Measurements from ENCODE around the gene ABLIM2.
A peak's percentile ranks its signal among the peaks of the same experiment; 100 is the strongest.

ABLIM2 gene

DNA sequence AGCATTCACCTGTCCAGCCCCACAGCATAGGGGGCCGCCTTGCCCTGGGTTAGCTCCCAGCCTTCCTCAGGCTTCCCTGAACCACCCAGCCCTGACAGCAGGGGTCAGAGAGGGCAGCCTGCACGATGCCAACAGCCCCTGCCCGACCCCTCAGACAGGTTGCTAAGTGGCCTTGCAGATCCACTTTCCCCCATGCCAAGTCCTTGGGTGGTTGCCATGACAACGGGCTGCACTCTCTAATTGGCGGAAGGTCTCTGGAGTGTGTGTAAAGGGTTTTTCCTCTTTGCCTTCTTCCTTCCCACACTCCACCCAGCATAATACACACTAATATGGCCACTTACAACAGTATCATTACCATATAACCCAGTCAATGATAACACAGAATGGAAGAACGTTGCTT is 119.3 kb downstream of the ABLIM2 start:
- DNase-seq, result no peak

DNA sequence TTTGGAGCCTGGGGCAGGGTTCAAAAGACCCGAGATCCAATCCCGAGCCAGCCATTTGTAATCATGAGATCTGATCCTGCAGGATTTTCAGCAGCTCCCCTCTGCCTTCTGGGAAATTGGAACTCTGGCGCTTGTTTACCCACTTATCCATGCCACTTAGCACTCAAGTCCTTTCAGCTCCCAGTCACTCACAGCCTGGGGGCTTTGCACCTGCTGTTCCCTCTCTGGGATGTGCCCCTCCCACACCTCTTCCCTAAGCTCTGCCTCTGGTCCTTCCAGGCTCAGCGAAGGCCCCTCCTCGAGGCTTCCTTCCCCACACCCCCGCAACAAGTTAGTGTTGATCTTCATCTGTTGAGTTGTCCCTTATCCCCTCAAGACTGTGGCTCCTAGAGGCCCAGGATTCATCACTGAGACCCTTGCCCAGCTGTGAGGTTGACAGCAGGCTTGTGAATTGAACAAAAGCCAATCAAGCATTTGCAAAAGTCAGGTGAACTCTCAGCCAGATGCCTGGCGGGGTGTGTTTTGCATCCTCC is 119.8 kb downstream of the ABLIM2 start:
- DNase-seq, result no peak

DNA sequence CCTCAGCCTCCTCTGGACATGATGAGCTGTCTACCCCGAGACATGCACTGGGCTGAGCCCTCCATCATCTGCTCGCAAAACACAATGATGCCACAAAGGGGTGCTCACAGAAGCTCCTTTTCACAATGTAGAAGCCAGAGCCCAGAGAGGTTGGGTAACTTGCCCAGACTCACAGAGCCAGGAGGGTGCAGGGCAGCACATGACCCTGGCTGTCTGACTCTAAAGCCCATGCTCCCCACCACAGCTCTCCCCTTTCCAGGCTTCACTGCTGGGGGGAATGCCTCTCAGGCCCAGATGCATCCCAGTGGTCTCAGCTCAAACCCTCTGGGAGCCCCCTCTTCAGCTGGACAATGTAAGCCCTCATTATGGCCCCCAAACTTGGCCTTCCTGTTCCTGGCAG is 120.5 kb downstream of the ABLIM2 start:
- DNase-seq, result no peak

DNA sequence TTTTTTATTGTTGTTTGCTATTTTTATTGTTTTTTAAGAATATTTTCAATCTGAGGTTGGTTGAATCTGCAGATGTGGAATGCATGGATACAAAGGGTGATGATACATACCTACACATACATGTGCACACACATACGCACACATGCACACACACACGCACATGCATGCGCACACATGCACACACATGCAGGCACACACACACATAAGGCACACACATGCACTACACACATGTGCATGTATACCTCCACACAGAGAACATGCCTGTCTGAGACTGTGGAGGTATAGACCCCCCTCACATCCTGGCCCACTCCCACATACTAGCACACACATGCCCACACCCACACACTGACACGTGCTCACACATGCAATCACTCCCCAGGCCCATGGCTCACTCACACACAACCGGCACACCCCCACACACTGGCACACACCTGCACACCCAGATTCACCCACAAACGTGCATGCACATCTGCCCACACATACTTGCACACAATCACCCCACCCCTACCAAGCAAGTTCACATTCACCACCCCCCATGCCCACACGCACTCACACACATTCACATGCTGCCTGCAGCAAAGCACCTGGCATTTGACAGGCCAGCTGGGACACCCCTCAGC is 121.4 kb downstream of the ABLIM2 start:
- DNase-seq, result no peak

DNA sequence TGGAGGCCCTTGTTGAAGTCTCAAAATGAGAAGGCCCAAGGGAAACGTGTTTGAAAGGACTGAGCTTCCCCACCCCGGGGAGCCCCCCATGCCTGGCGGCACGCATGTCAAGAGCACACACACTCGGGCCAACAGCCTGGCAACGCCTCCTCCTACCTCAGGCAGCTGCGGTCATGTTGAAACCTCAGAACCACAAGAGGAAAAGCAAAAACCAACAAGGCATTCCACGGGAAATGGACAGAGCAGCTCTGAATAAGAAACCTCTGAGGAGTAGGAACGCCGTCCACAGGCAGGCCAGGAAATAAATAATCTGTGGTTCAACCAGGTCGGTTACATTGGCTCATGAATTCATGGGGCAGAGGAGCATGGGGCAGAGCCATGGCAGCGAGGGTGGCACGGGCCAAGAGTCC is 123.2 kb downstream of the ABLIM2 start:
- DNase-seq, result peak; percentile 31

DNA sequence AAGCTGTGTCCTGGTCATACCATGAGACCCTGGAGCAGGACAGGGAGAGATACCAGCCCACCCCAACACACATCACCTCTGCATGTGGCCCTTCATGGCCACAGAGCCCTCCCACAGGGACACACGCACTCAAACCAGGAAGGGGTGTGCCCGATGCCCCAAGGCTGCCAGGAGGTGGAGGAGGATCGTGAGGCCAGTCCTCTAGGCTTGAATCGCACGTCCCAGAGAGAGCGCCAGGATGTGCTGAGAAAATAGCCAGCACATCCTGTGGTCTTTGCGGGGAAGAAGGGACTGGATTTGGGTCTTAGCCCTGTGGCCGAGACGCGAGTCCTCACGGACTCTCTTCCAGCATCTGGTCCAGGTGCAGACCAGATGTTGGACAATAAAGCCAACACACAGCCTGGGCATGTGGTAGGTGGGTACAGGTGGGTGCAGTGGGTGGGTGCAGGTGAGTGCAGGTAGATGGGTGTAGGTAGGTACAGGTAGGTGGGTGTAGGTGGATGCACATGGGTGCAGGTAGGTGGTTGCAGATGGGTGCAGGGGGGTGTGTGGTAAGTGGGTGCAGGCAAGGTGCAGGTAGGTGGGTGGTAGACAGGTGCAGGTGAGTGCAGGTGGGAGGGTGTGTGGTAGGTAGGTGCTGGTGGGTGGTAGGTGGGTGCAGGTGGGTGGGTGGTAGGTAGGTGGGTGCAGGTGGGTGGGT is 124.6 kb downstream of the ABLIM2 start:
- DNase-seq, result no peak

DNA sequence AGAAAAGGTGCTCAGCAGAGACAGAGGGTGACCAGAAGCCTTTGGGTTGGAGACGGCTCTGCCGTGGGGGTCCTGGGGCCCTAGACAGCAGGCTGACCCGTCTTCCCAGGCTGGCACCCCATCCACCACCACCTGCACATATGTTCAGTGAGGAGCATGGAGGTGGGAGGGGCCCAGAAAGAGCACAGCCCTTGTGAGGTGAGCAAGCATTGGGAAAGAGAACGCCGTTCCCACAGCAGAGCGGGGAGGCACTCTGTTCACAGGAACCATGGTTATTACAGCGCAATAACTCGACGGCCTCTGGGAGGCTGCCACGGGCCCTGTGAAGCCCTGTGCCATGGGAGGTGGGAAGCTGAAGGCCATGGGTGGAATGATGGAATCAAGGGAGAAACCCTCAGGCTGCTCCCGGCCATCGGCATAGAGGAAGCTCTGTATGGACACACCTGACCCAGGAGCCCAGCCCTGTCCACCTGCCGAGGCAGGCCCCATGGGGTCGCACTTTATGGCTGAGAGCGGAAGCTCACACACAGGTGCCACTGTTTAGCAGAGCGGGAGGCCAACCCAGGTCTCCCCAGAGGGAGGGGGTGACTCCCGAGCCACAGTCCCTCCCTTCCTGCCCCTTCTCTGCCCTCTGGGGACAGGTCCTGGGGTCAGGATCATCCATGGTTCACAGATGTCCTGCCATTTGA is 125.4 kb downstream of the ABLIM2 start:
- DNase-seq, result no peak

DNA sequence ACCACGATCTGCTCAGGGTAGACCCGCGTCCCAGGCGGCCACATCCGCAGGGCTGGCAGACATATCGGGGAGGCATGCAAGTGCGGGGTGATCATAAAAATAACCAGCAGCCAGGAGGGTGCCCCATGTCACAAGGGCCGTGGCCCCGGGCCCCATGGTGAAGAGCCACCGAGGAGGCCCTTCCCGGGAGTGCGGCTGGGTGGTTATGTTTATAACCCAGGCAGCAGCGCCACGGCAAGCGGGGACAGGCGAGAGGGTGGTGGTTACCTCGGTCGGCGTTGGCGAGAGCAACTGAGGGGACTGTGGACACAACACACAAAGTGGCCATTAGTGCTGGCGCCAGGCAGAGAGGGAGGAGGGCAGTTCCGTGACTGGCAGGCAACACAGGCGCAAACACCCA is 126.2 kb downstream of the ABLIM2 start:
- DNase-seq, result no peak

DNA sequence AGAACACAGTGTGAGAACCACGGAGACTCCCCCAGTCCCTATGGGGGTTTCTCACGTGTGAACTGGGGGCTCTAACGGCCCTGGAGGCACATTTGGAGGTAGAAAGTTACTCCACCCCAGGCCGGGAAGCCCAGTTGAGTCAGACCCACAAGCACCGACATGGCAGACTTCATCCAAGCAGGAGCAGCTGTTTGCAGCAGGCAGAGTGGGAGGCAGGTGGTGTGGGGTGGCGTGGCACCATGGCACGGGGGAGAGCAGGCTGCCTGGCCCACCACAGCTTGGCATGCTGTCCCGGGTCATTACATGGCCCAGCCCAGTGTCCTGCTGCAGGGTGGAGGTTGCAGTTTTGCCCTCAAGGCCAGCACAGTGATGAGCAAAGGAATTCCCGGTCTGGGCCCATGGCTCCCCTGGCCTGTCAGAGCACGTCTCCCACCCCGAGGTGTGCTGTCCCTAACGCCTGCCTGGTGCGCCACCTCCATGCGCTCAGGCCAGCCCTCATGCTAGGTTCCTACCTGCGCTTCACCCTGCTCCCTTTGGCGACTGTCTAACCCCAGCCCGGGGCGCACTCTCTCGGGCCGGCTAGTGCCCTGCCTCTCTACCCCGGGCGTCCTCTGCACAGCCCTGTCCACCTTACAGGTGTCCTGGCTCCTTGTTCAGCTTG is 128.4 kb downstream of the ABLIM2 start:
- no peak for DNase-seq

DNA sequence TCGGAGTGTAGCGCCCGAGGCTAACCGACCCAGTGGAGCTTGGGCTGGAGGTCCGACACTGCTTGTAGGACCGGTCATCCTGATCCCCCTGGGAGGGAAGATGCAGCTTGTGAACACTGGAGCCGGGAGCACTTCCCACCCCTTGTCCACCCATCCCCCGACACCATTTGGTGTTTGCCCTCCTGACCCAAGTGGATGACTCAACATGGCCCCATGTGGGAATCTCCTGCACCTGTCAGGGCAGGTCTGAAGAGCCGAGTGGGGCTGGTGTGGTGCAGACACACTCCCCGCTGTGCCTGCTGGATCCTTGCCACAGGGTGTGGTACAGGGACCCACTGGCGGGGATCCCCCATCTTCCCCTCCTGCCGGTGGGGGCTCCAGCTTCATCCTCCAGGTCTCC is 128.9 kb downstream of the ABLIM2 start:
- no peak for DNase-seq

DNA sequence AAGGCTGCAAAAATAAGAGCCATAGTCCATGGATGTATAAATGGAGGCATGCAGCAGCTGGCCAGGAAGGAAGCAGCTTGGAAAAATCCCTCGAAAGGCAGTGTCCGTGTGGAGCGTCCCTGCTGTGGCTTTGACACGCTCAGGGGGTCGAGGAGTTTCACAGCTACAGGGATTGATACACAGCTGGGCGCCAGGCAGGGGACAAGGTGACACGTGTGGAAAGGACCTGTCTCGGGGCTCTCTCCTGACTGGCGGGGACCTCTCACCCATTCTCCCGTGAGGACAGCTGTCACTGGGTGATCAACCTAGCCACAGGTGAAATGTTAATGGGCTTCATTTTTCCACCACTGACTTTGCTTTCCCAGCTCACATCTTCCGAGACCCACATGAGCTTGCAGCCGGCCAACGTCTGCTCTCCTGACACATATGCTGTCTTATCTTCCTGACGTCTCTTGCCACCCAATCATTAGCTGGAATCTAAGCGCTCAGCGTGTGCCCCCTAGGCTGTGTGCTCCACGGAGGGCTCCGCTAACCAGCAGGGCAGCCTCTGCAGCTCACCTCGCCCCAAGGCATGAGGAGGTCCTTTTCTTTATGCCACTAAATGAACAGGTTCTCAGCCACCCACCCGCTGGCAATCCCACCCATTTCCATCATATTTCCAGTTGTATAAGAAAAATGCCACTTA is 129.6 kb downstream of the ABLIM2 start:
- no peak for DNase-seq

DNA sequence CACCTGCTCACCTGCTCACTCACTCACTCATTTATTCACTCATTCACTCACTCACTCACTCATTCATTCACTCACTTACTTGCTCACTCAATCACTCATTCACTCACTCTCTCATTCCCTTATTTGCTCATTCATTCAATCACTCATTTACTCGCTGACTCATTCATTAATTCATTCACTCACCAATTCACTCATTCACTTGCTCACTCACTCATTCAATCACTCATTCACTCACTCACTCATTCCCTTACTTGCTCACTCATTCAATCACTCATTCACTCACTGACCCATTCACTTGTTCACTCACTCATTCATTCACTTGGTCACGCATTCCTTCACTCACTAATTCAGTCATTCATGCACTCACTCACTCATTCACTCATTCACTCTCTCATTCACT is 130.2 kb downstream of the ABLIM2 start:
- no peak for DNase-seq

DNA sequence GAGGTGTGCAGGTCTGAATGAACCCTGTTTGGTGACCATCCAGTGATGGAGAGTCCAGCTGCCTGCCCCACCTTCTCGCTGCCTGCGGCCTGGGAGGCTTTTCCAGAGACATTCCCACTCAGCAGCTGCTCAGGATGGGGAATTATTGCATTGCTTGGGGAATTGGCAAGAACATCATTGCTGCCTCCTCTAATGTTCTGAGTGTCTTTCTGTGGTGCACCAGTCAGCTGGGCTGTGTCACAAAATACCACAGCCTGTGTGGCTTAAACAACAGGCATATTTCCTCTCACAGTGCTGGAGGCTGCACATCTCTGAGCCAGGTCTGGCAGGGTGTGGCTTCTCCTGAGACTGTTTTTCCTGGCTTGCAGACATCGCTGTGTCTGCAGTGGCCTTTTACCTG is 132.2 kb downstream of the ABLIM2 start:
- DNase-seq, result no peak

DNA sequence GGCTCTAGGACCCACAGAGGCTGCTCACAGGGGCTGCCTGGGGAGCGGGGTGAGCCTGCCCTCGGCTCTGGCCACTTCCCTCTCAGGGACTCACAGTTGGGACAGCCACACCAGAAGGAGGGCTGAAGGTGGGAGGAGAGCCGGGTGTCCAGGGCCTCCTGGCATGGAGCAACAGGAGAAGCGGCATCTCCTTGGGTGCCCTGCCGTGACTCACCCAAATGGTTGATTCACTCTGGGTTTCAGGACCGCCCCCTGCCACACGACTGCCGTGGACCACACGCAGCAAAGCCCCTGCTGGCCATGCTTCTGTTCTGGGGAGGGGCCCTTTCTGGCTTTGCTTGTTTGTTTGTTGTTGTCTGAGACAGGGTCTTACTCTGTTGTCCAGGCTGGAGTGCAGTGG is 132.9 kb downstream of the ABLIM2 start:
- DNase-seq, result no peak

DNA sequence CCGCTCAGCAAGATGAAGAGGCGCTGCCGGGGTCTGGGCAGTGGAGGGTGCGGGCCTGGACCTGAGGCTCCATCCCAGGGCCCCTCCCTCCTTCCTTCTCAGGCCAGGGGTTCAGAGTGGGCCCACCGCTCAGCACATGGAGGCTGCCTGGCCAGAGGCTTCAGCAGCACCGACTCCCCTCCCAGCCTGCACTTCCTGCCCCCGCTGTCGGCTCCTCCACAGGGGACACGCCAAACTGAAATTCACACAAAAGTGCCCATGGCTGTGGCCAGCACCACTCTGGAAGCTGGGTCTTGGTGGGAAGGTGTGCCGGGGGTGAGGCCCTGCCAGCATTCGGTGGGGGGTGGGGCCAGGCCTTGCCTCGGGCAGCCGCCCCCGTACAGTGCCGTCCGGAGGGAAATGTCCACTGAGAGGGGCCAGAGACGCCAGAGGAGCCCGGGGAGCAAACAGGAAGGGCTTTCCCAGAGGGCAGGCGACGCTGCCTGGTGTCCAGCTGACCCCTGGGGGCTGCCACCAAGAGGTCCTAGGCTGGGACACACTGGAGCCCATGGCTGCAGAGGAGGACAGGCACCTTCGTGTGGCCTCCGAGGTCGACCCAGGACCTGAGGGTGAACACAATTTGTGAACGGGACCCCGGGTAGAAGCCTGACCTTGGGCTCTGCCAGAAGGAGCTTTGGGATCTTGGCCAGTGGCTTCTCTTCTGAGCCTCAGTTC is 134.4 kb downstream of the ABLIM2 start:
- DNase-seq, result no peak

DNA sequence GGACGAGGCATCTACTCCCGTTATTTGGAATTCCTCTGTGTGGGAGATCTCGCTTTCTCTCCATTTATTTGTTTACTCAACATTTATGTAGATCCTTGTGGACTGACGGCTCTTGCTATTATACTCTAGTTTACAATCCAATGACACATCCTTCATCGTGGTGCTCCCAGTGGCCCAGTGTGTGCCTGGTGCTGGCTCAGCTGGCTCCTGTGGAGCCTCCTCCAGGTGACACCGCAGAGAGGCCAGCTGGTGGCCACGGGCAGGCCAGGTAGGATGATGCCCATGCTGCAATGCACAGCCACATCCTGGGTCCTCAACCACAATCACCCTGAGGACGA is 134.9 kb downstream of the ABLIM2 start:
- DNase-seq, result no peak

DNA sequence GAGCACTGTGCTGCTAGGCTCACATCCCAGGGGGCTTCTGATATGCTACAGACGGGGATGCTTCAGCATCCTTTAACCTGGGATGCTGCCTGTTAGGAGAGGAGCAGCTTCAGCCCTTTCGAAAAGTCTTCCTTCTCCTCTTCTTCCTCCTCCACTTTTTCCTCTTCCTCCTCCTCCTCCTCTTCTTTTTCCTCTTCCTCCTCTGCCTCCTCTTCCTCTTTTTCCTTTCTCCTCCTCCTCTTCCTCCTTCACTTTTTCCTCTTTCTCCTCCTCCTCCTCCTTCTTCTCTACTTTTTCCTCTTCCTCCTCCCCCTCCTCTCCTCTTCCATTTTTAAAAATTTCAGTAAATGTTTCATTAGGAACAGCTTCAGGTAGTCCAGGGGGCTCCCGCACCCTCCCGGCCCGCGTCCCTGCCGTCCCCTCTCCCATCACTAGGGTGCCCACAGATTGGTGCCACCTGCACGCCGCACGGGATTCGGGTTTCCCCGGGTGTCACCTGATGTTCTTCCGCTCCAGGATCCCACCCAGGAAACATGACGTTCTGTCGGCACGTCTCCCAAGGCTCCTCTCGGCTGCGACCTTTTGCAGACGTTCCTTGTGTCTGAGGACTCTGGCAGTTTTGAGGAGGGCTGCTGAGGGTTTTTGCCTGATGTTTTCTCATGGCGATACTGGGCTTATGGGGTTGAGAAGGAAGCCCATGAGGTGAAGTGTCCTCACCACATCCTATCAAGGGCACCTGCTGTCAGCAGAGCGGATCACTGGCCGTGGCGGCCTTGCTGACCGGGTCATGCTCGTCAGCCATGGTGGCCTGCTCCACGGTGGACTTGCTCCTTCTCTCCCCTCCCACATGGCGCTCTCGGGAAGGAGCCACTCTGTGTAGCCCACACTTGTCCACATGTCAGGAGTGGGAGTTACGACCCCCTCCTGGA is 135.6 kb downstream of the ABLIM2 start:
- DNase-seq, result no peak

DNA sequence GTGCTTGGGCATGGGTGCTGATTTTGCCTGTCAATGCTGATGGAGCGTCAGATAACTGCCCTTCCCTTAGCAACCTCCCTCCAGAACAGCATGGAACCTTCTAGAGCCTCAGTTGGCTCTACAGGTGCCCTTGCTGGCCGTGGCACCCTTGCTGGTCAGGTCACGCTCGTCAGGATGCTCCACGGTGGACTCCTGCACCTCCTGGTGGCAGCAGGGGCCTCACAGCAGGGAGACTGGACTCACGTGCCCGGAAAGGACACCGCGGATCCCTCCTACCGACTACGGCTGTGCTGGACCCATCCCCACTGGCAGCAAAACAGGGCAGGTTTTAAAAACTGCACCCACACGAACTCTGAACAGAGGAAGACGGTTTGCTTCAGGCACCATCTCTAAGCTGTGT is 136.8 kb downstream of the ABLIM2 start:
- DNase-seq, result no peak

DNA sequence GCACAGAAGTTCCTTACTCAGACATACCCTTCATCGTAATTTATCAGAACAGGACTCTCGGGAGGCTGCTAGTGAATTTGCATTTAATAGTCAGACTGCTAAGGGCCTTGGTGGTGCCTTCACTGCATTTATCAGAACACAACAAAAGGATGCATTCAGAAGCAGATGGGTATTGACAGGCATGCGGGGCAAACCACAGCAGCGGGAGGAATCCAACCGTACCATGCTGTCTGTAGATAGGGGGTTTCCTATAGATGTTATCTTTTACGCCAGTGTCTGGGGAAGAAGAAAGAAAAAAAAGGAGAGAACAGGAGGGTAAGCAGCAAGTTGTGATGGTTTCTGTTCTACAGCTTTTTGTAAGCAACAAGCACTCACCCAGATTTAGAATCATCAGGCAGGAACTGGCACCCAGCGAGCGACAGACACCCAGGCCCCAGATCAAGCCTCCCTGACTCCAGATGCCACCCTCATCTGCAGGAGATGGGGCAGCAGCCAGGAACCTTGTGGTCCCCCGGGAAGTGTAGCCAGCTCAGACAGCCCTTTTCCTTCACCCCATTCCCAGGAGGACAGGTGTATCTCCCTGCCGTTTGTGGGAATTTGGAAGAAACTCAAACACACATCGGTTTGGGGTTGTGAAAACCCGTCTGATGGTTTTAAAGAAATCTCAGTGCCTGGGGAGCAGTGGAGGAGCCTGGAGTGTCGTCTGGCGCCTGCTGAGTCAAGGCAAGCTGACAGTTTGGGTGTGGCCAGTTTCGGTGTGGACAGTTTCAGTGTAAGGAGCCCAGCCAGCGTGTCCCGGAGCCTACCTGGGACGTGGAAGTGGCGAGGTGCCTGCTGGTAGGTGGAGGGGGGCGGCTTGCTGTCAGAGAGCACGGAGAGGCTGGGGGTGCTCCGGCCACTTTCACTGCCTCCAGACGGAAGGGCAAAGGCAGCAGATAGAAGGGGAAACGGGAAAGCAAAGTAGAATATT is 138.9 kb downstream of the ABLIM2 start:
- no peak for DNase-seq

DNA sequence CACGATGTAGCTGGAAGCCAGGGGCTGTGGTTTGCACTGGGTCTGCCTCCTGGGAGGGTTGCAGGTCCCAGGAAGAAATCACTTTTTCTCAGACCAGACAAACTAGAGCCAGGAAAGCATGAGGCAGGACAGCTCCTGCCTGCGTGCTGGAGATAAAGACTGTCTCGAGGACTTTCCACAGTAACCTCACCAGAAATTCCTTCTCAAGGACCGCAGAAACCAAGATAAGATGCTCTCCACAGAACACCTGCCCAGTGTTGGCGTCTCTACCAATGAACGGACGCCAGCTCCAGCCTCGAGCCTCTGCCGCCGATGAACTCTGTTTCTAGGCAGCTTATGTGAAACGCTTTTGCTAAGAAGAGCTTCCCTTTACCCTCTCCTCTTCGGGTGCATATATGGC is 142.1 kb downstream of the ABLIM2 start:
- no peak for DNase-seq

All from stimulated activated CD8-positive, alpha-beta memory T cell treated with anti-CD3 and anti-CD28 coated beads, Interleukin-4, amount 100 ng/mL, for 48 hours (primary cell).